ENCODE results near the gene OPTC.

DNA sequence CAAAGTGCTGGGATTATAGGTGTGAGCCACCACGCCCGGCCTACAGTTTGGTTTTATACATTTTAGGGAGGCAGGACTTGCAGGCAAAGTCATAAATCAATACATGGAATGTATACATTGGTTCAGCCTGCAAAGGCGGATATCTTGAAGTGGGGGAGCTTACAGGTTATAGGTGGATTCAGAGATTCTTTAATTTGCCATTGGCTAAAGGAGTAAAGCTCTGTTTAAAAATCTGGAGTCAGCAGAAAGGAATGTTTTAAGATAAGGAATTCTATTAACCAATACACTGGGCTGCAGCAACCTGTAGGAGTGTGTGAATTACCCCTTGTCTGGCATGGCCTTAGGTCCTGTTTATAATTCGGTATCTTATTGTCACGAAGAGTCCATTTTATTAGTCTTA lies 57.6 kb downstream of the OPTC start:
- TF ChIP-seq CTCF (IDR thresholded peaks at IDR 0.05) (no peak), EP300 (IDR thresholded peaks at IDR 0.05) (no peak)

All from ovary (tissue), 3 donors.